NCI-H2171 (cell line): ENCODE results near the gene ANKS1B.
A peak's percentile ranks its signal among the peaks of the same experiment; 100 is the strongest.

Experiments used
- DNase-seq: peaks from one replicate; lab custom pipeline; 2025; lab: John Stamatoyannopoulos, UW

ANKS1B gene

GRCh38 chr12:99453836-99454538, 530.7 kb downstream of the ANKS1B start:
- DNase-seq, result no peak

- DNase-seq, result no peak
Measured at GRCh38 chr12:99450036-99450630, 534.6 kb downstream of the ANKS1B start.

- DNase-seq, result no peak
Measured at GRCh38 chr12:99444859-99445316, 539.8 kb downstream of the ANKS1B start.

GRCh38 chr12:99442758-99443157, 542.0 kb downstream of the ANKS1B start:
- DNase-seq, result no peak

GRCh38 chr12:99439399-99439798, 545.3 kb downstream of the ANKS1B start:
- DNase-seq, result no peak

- DNase-seq, result no peak
Measured at GRCh38 chr12:99436584-99436983, 548.2 kb downstream of the ANKS1B start.

- no peak for DNase-seq
Measured at GRCh38 chr12:99435095-99435791, 549.5 kb downstream of the ANKS1B start.

- no peak for DNase-seq
Measured at GRCh38 chr12:99433155-99433554, 551.6 kb downstream of the ANKS1B start.

- DNase-seq, result no peak
Measured at GRCh38 chr12:99431203-99431602, 553.5 kb downstream of the ANKS1B start.

- no peak for DNase-seq
Measured at GRCh38 chr12:99427104-99427503, 557.6 kb downstream of the ANKS1B start.

- DNase-seq, result no peak
Measured at GRCh38 chr12:99418379-99418778, 566.4 kb downstream of the ANKS1B start.

- no peak for DNase-seq
Measured at GRCh38 chr12:99413751-99414150, 571.0 kb downstream of the ANKS1B start.

- no peak for DNase-seq
Measured at GRCh38 chr12:99393763-99394162, 591.0 kb downstream of the ANKS1B start.

GRCh38 chr12:99392091-99392850, 592.5 kb downstream of the ANKS1B start:
- DNase-seq, result no peak

- no peak for DNase-seq
Measured at GRCh38 chr12:99390707-99391106, 594.0 kb downstream of the ANKS1B start.

- no peak for DNase-seq
Measured at GRCh38 chr12:99389751-99390150, 595.0 kb downstream of the ANKS1B start.

GRCh38 chr12:99388671-99389195, 596.0 kb downstream of the ANKS1B start:
- DNase-seq, result no peak

- DNase-seq, result no peak
Measured at GRCh38 chr12:99387661-99388060, 597.1 kb downstream of the ANKS1B start.

- peak; percentile 17 for DNase-seq
Measured at GRCh38 chr12:99386907-99387306, 597.8 kb downstream of the ANKS1B start.

- DNase-seq, result no peak
Measured at GRCh38 chr12:99383258-99383657, 601.5 kb downstream of the ANKS1B start.

GRCh38 chr12:99381992-99382391, 602.7 kb downstream of the ANKS1B start:
- no peak for DNase-seq

- no peak for DNase-seq
Measured at GRCh38 chr12:99380701-99381100, 604.0 kb downstream of the ANKS1B start.
